IPS-15b (cell line): ENCODE results near the gene NTN1.

Experiments used
- H3K27me3 ChIP-seq: one replicate; pipeline ENCODE4 v1.6.1; 2013; ENCODE audit warnings: low read length; ENCODE audit not compliant: control insufficient read depth, insufficient read depth
- H3K36me3 ChIP-seq: one replicate; pipeline ENCODE4 v1.6.1; 2013; ENCODE audit warnings: low read length; ENCODE audit not compliant: control insufficient read depth, insufficient read depth
- H3K4me1 ChIP-seq: one replicate; pipeline ENCODE4 v1.6.1; 2013; ENCODE audit warnings: mild to moderate bottlenecking, low read length; ENCODE audit not compliant: control insufficient read depth, insufficient read depth
- H3K4me3 ChIP-seq: one replicate; pipeline ENCODE4 v1.5.1; 2013; ENCODE audit warnings: low read depth, low read length
- H3K9ac ChIP-seq: one replicate; pipeline ENCODE4 v1.6.1; 2013; ENCODE audit warnings: low read depth, mild to moderate bottlenecking, low read length
- H3K9me3 ChIP-seq: one replicate; pipeline ENCODE4 v1.6.1; 2013; ENCODE audit warnings: mild to moderate bottlenecking, low read length; ENCODE audit not compliant: control insufficient read depth, insufficient read depth

Gene NTN1

GRCh38 chr17:8995711-8996110, 25.6 kb upstream of the NTN1 start:
- H3K4me3 ChIP-seq: no peak overlapping the region
- no peaks in the 10 kb centered on the region for H3K9me3 ChIP-seq
- H3K27me3 ChIP-seq: peaks cover 4% of the 10 kb centered on the region
- H3K36me3 ChIP-seq: no peaks in the 10 kb centered on the region
- no peak overlapping the region for H3K9ac ChIP-seq
- peaks cover 4% of the 10 kb centered on the region for H3K4me1 ChIP-seq

GRCh38 chr17:8997994-8998628, 23.2 kb upstream of the NTN1 start:
- Histone ChIP-seq H3K4me3 (no peak overlapping the region), H3K36me3 (no peaks in the 10 kb centered on the region), H3K27me3 (peaks cover 24% of the 10 kb centered on the region), H3K4me1 (peaks cover 13% of the 10 kb centered on the region), H3K9ac (no peak overlapping the region), H3K9me3 (no peaks in the 10 kb centered on the region)

- no peaks in the 10 kb centered on the region for H3K9me3 ChIP-seq
- H3K36me3 ChIP-seq: no peaks in the 10 kb centered on the region
- peaks cover 55% of the 10 kb centered on the region for H3K27me3 ChIP-seq
Measured at GRCh38 chr17:9001559-9001958, 19.8 kb upstream of the NTN1 start.

GRCh38 chr17:9002227-9002605, 19.1 kb upstream of the NTN1 start:
- no peaks in the 10 kb centered on the region for H3K36me3 ChIP-seq
- peak overlapping the region; percentile 43 for H3K4me3 ChIP-seq
- peaks cover 10% of the 10 kb centered on the region for H3K4me1 ChIP-seq
- no peak overlapping the region for H3K9ac ChIP-seq
- no peaks in the 10 kb centered on the region for H3K9me3 ChIP-seq
- peaks cover 62% of the 10 kb centered on the region for H3K27me3 ChIP-seq

More at GRCh38 chr17:9001559-9001958, 19.8 kb upstream of the NTN1 start:
- H3K4me1 ChIP-seq: peaks cover 10% of the 10 kb centered on the region
- no peak overlapping the region for H3K9ac ChIP-seq
- H3K4me3 ChIP-seq: no peak overlapping the region

- peak overlapping the region; percentile 43 for H3K4me3 ChIP-seq
- peaks cover 67% of the 10 kb centered on the region for H3K27me3 ChIP-seq
- peaks cover 10% of the 10 kb centered on the region for H3K4me1 ChIP-seq
- H3K9ac ChIP-seq: no peak overlapping the region
- no peaks in the 10 kb centered on the region for H3K9me3 ChIP-seq
- H3K36me3 ChIP-seq: no peaks in the 10 kb centered on the region
Measured at GRCh38 chr17:9002606-9003354, 18.5 kb upstream of the NTN1 start.

GRCh38 chr17:9003355-9004131, 17.8 kb upstream of the NTN1 start:
- Histone ChIP-seq H3K36me3 (no peaks in the 10 kb centered on the region), H3K27me3 (peaks cover 72% of the 10 kb centered on the region), H3K4me3 (peak overlapping the region; percentile 54), H3K9ac (no peak overlapping the region), H3K9me3 (no peaks in the 10 kb centered on the region), H3K4me1 (peaks cover 10% of the 10 kb centered on the region)

- H3K4me3 ChIP-seq: peak overlapping the region; percentile 54
Measured at GRCh38 chr17:9004132-9004960, 17.0 kb upstream of the NTN1 start.

GRCh38 chr17:9004961-9005285, 16.4 kb upstream of the NTN1 start:
- Histone ChIP-seq H3K9ac (no peak overlapping the region), H3K4me3 (peak overlapping the region; percentile 54), H3K36me3 (no peaks in the 10 kb centered on the region), H3K27me3 (peaks cover 86% of the 10 kb centered on the region), H3K9me3 (no peaks in the 10 kb centered on the region), H3K4me1 (peaks cover 10% of the 10 kb centered on the region)

More at GRCh38 chr17:9004132-9004960, 17.0 kb upstream of the NTN1 start:
- peaks cover 10% of the 10 kb centered on the region for H3K4me1 ChIP-seq
- H3K36me3 ChIP-seq: no peaks in the 10 kb centered on the region
- H3K9ac ChIP-seq: no peak overlapping the region
- no peaks in the 10 kb centered on the region for H3K9me3 ChIP-seq
- peaks cover 80% of the 10 kb centered on the region for H3K27me3 ChIP-seq

GRCh38 chr17:9006175-9006767, 15.0 kb upstream of the NTN1 start:
- no peaks in the 10 kb centered on the region for H3K9me3 ChIP-seq
- peaks cover 91% of the 10 kb centered on the region for H3K27me3 ChIP-seq
- no peak overlapping the region for H3K4me3 ChIP-seq
- H3K9ac ChIP-seq: no peak overlapping the region
- H3K4me1 ChIP-seq: peaks cover 10% of the 10 kb centered on the region
- H3K36me3 ChIP-seq: no peaks in the 10 kb centered on the region

- Histone ChIP-seq H3K4me3 (no peak overlapping the region), H3K27me3 (peaks cover 88% of the 10 kb centered on the region), H3K9ac (no peak overlapping the region), H3K36me3 (no peaks in the 10 kb centered on the region), H3K9me3 (no peaks in the 10 kb centered on the region), H3K4me1 (peaks cover 5% of the 10 kb centered on the region)
Measured at GRCh38 chr17:9007052-9007714, 14.1 kb upstream of the NTN1 start.
